ENCODE results near the gene DNAH14. TPM values are rescaled to one million over a fixed set of nuclear protein-coding genes. Genes with fewer than 3 reads are reported as not detected.

DNAH14 gene
- total RNA-seq, 2 donors from 2014 or later = 16.9 to 33.3 TPM

DNA sequence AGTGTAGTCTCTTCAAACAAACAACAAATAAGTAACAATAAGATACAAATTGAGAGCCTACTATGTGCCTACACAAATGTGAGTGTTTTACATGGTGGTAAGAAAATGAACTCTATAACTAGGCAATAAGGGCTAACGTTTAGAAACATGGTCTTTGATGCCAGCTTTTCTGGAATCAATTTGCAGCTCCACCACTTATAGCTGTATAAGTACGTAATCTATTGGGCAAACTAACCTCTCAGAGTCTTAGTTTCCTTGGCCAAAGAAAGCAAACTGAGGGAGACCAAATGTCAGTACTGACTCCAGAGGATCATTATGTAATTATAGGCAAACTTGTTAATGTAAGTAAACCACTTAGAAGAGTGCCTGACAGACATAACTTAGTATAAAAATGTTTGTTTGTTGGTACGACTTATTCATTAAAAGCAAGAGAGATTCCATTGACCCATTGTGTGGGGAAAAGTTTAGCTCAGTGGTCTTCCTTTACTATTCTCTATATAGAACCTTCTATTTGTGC lies 438.6 kb downstream of the DNAH14 start:
- DNase-seq (no peak), ATAC-seq (no peak)
- Histone ChIP-seq H3K27ac (no peak overlapping the region), H3K27me3 (no peaks in the 10 kb centered on the region), H3K4me1 (no peaks in the 10 kb centered on the region), H3K9me3 (no peaks in the 10 kb centered on the region), H3K36me3 (replicated peaks in 1 of 2; ENCODE audit: insufficient read depth in 1 of 2, low read depth in 2 of 2) (no peaks in the 10 kb centered on the region), H3K4me3 (no peak overlapping the region)
- 79 to 90% methylated on average over 3 of the region's 3 CpGs for WGBS, 2 donors
- no peak for TF ChIP-seq CTCF (IDR thresholded peaks at IDR 0.05)
- no peak for TF ChIP-seq POLR2A (IDR thresholded peaks at IDR 0.05)
- intact Hi-C loops (cut with DNase I) = no loop called here

- Histone ChIP-seq H3K4me3 (no peak overlapping the region), H3K4me1 (no peaks in the 10 kb centered on the region), H3K27me3 (no peaks in the 10 kb centered on the region), H3K36me3 (replicated peaks in 1 of 2; ENCODE audit: insufficient read depth in 1 of 2, low read depth in 2 of 2) (no peaks in the 10 kb centered on the region), H3K9me3 (no peaks in the 10 kb centered on the region), H3K27ac (no peak overlapping the region)
- no peak for DNase-seq
- no peak for ATAC-seq
- WGBS, 2 donors = 87 to 90% methylated on average over 3 of the region's 3 CpGs
- intact Hi-C loops (cut with DNase I) = no loop called here
- TF ChIP-seq CTCF (IDR thresholded peaks at IDR 0.05) (no peak), POLR2A (IDR thresholded peaks at IDR 0.05) (no peak)
These were observed 442.0 kb downstream of the DNAH14 start for GRCh38 chr1:225371366-225372010.

DNA sequence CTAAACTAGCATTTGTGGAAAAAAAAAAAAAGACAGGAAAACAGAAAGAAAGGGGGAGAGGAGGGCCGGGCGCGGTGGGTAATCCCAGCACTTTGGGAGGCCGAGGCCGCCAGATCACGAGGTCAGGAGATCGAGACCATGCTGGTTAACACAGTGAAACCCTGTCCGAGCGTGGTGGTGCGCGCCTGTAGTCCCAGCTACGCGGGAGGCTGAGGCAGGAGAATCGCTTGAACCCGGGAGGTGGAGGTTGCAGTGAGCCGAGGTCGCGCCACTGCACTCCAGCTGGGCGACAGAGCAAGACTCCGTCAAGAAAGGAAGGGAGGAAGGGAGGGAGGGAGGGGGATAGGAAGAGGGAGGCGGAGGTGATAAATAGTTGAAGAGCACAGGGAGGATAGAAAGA lies 443.7 kb downstream of the DNAH14 start:
- WGBS, 2 donors = 93 to 94% methylated on average over 21 of the region's 21 CpGs
- Histone ChIP-seq H3K9me3 (no peaks in the 10 kb centered on the region), H3K27ac (no peak overlapping the region), H3K27me3 (no peaks in the 10 kb centered on the region), H3K36me3 (replicated peaks in 1 of 2; ENCODE audit: insufficient read depth in 1 of 2, low read depth in 2 of 2) (no peaks in the 10 kb centered on the region), H3K4me1 (no peaks in the 10 kb centered on the region), H3K4me3 (no peak overlapping the region)
- TF ChIP-seq CTCF (IDR thresholded peaks at IDR 0.05) (no peak), POLR2A (IDR thresholded peaks at IDR 0.05) (no peak)
- no peak for DNase-seq
- ATAC-seq = no peak
- intact Hi-C loops (cut with DNase I) = no loop called here

GRCh38 chr1:225374996-225375395 lies 445.5 kb downstream of the DNAH14 start:
- TF ChIP-seq POLR2A (IDR thresholded peaks at IDR 0.05) (no peak), CTCF (IDR thresholded peaks at IDR 0.05) (no peak)

GRCh38 chr1:225378880-225379279 lies 449.4 kb downstream of the DNAH14 start:
- peak; percentile 38 to 65 (median 52) for DNase-seq
- Histone ChIP-seq H3K4me1 (peaks cover 6% of the 10 kb centered on the region), H3K27ac (peak overlapping the region in 1 of 4 donors; percentile 17), H3K36me3 (replicated peaks in 1 of 2; ENCODE audit: insufficient read depth in 1 of 2, low read depth in 2 of 2) (no peaks in the 10 kb centered on the region), H3K4me3 (no peak overlapping the region), H3K27me3 (no peaks in the 10 kb centered on the region), H3K9me3 (no peaks in the 10 kb centered on the region)
- WGBS, 2 donors = 58 to 66% methylated on average over 10 of the region's 10 CpGs
- intact Hi-C loops (cut with DNase I) = no loop called here
- peak; percentile 92 for ATAC-seq
- peak in 1 of 7 experiments; percentile 21 for TF ChIP-seq CTCF (IDR thresholded peaks at IDR 0.05)
- no peak for TF ChIP-seq POLR2A (IDR thresholded peaks at IDR 0.05)

More at GRCh38 chr1:225374996-225375395, 445.5 kb downstream of the DNAH14 start:
- intact Hi-C loops (cut with DNase I) = no loop called here
- H3K4me1 ChIP-seq = peaks cover 6% of the 10 kb centered on the region
- H3K36me3 ChIP-seq (replicated peaks in 1 of 2; ENCODE audit: insufficient read depth in 1 of 2, low read depth in 2 of 2) = no peaks in the 10 kb centered on the region
- H3K9me3 ChIP-seq = no peaks in the 10 kb centered on the region
- no peak overlapping the region for H3K4me3 ChIP-seq
- DNase-seq = no peak
- no peak for ATAC-seq
- H3K27me3 ChIP-seq = no peaks in the 10 kb centered on the region
- no peak overlapping the region for H3K27ac ChIP-seq
- WGBS, 2 donors = 87 to 92% methylated on average over 4 of the region's 4 CpGs

Measured in body of pancreas (tissue), 4 donors.